Measurements from ENCODE around the gene CDK7. TPM values are rescaled to one million over a fixed set of nuclear protein-coding genes. Genes with fewer than 3 reads are reported as not detected.

The CDK7 gene
- polyA plus RNA-seq, 1 donor (not counting 4 experiments of a cell fraction or from before 2014, with no cell fraction given): 80.5 TPM

DNA sequence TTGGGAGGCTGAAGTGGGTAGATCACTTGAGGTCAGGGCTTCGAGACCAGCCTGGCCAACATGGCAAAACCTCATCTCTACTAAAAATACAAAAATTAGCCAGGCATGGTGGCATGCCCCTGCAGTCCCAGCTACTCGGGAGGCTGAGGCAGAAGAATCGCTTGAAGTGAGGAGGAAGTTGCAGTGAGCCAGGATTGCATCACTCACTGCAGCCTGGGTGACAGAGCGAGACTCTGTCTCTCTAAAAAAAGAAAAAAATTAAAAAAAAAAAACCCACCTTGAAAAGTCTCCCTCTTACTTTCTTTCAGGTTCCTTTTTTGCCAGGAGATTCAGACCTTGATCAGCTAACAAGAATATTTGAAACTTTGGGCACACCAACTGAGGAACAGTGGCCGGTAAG is 34.2 kb downstream of the CDK7 start:
- H3K36me3 ChIP-seq (ENCODE audit: control insufficient read depth in 2 of 2, extremely low read depth in 1 of 2, insufficient read depth in 2 of 2, low read length in 2 of 2): peaks cover 0 to 6% of the 10 kb centered on the region in 2 experiments
- no peak for TF ChIP-seq EZH2 (IDR thresholded peaks at IDR 0.05; ENCODE audit: low read length)
- TF ChIP-seq, protein P1, sequence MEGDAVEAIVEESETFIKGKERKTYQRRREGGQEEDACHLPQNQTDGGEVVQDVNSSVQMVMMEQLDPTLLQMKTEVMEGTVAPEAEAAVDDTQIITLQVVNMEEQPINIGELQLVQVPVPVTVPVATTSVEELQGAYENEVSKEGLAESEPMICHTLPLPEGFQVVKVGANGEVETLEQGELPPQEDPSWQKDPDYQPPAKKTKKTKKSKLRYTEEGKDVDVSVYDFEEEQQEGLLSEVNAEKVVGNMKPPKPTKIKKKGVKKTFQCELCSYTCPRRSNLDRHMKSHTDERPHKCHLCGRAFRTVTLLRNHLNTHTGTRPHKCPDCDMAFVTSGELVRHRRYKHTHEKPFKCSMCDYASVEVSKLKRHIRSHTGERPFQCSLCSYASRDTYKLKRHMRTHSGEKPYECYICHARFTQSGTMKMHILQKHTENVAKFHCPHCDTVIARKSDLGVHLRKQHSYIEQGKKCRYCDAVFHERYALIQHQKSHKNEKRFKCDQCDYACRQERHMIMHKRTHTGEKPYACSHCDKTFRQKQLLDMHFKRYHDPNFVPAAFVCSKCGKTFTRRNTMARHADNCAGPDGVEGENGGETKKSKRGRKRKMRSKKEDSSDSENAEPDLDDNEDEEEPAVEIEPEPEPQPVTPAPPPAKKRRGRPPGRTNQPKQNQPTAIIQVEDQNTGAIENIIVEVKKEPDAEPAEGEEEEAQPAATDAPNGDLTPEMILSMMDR (optimal IDR thresholded peaks at IDR 0.05 in 1 of 3, IDR thresholded peaks at IDR 0.05 in 1 of 3, conservative IDR thresholded peaks at IDR 0.05 in 1 of 3; ENCODE audit: extremely low read depth in 1 of 3, insufficient read depth in 2 of 3, low read length in 3 of 3): no peak

DNA sequence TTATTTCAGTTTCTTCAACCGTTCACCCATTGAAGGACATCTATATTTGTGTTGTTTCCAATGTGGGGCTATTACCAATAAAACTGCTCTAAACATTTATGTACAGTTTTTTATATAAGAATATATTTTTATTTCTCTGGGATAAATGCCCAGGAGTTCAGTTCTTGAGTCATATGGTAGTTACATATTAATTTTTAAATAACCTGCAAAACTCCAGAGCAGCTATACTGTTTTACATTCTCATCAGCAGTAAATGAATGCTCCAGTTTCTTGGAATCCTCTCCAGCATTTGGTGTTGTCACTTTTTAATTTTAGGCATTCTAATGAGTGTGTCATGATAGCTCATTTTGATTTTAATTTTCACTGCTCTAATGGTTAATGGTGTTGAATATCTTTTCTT is 36.2 kb downstream of the CDK7 start:
- H3K79me2 ChIP-seq (ENCODE audit: control insufficient read depth, insufficient read depth, low read length): no peaks in the 10 kb centered on the region
- H3K36me3 ChIP-seq (ENCODE audit: control insufficient read depth in 2 of 2, extremely low read depth in 1 of 2, insufficient read depth in 2 of 2, low read length in 2 of 2): peaks cover 3 to 4% of the 10 kb centered on the region in 2 experiments
- H4K20me1 ChIP-seq (ENCODE audit: control insufficient read depth, extremely low read depth, insufficient read depth, low read length): no peaks in the 10 kb centered on the region
- no peak for DNase-seq (ENCODE audit: low read depth, low spot score)
- no peaks in the 10 kb centered on the region for H3K9me1 ChIP-seq (ENCODE audit: control insufficient read depth, extremely low read depth, insufficient read depth, low read length)
- H3K9ac ChIP-seq (ENCODE audit: control insufficient read depth, extremely low read depth, insufficient read depth, low read length): no peak overlapping the region
- H3K4me3 ChIP-seq (ENCODE audit: control insufficient read depth in 2 of 3, extremely low read depth in 1 of 3, insufficient read depth in 2 of 3, low read depth in 1 of 3, low read length in 3 of 3): no peak overlapping the region
- H3K27ac ChIP-seq (ENCODE audit: control insufficient read depth, insufficient read depth, low read length): no peak overlapping the region
- no peak for FAIRE-seq
- no peaks in the 10 kb centered on the region for H3K9me3 ChIP-seq (ENCODE audit: control insufficient read depth, low read depth, low read length)
- peaks cover 5% of the 10 kb centered on the region for H3K4me1 ChIP-seq (ENCODE audit: control insufficient read depth, extremely low read depth, insufficient read depth, low read length)
- no peak overlapping the region for H2AFZ ChIP-seq (ENCODE audit: control insufficient read depth, low read length)
- TF ChIP-seq, protein P1 (optimal IDR thresholded peaks at IDR 0.05 in 1 of 3, IDR thresholded peaks at IDR 0.05 in 1 of 3, conservative IDR thresholded peaks at IDR 0.05 in 1 of 3; ENCODE audit: extremely low read depth in 1 of 3, insufficient read depth in 2 of 3, low read length in 3 of 3): no peak
- no peak for TF ChIP-seq EZH2 (IDR thresholded peaks at IDR 0.05; ENCODE audit: low read length)
- dilution Hi-C loops (cut with MboI; ENCODE audit: extremely low pct_ligation_motif_present, low sequenced_read_pairs): no loop called here
- H3K4me2 ChIP-seq (ENCODE audit: control insufficient read depth, extremely low read depth, insufficient read depth, low read depth, low read length): no peak overlapping the region
- H3K27me3 ChIP-seq (ENCODE audit: control insufficient read depth, extremely low read depth, insufficient read depth, low read length): no peaks in the 10 kb centered on the region

More for the DNA sequence above, 34.2 kb downstream of the CDK7 start:
- no peaks in the 10 kb centered on the region for H3K27me3 ChIP-seq (ENCODE audit: control insufficient read depth, extremely low read depth, insufficient read depth, low read length)
- no peak overlapping the region for H3K27ac ChIP-seq (ENCODE audit: control insufficient read depth, insufficient read depth, low read length)
- no peak overlapping the region for H3K4me2 ChIP-seq (ENCODE audit: control insufficient read depth, extremely low read depth, insufficient read depth, low read depth, low read length)
- no peak for FAIRE-seq
- H4K20me1 ChIP-seq (ENCODE audit: control insufficient read depth, extremely low read depth, insufficient read depth, low read length): no peaks in the 10 kb centered on the region
- no peaks in the 10 kb centered on the region for H3K79me2 ChIP-seq (ENCODE audit: control insufficient read depth, insufficient read depth, low read length)
- H3K4me1 ChIP-seq (ENCODE audit: control insufficient read depth, extremely low read depth, insufficient read depth, low read length): peaks cover 5% of the 10 kb centered on the region
- dilution Hi-C loops (cut with MboI; ENCODE audit: extremely low pct_ligation_motif_present, low sequenced_read_pairs): no loop called here
- H3K9ac ChIP-seq (ENCODE audit: control insufficient read depth, extremely low read depth, insufficient read depth, low read length): no peak overlapping the region
- DNase-seq (ENCODE audit: low read depth, low spot score): no peak
- H3K4me3 ChIP-seq (ENCODE audit: control insufficient read depth in 2 of 3, extremely low read depth in 1 of 3, insufficient read depth in 2 of 3, low read depth in 1 of 3, low read length in 3 of 3): no peak overlapping the region
- no peaks in the 10 kb centered on the region for H3K9me1 ChIP-seq (ENCODE audit: control insufficient read depth, extremely low read depth, insufficient read depth, low read length)
- no peak overlapping the region for H2AFZ ChIP-seq (ENCODE audit: control insufficient read depth, low read length)
- no peaks in the 10 kb centered on the region for H3K9me3 ChIP-seq (ENCODE audit: control insufficient read depth, low read depth, low read length)
